ENCODE results near the gene ASPSCR1. TPM values are rescaled to one million over a fixed set of nuclear protein-coding genes. Genes with fewer than 3 reads are reported as not detected.
A peak's percentile ranks its signal among the peaks of the same experiment; 100 is the strongest.

The ASPSCR1 gene
- total and polyA plus RNA-seq, 8 donors = 12.2 to 78.8 (median 17.8) TPM

DNA sequence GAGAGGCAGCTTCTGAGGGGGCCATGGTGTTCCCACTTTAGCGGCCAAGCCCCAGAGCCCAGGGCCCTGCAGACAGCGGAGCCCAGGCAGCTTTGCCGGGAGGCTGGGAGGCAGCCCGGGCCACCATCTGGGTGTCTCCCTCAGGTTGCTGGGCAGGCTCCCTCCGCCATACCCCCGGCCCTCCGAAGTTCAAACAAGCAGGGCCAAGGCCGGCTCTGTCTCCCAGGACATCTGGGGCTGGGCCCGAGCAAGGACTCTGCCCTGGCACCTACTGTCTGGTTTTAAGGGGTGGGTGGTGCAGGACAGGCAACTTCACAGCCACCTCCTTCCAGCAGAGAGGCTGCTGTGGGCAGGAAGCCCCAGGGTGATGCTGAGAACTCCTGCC is 85.5 kb downstream of the ASPSCR1 start:
- TF ChIP-seq, protein P1, sequence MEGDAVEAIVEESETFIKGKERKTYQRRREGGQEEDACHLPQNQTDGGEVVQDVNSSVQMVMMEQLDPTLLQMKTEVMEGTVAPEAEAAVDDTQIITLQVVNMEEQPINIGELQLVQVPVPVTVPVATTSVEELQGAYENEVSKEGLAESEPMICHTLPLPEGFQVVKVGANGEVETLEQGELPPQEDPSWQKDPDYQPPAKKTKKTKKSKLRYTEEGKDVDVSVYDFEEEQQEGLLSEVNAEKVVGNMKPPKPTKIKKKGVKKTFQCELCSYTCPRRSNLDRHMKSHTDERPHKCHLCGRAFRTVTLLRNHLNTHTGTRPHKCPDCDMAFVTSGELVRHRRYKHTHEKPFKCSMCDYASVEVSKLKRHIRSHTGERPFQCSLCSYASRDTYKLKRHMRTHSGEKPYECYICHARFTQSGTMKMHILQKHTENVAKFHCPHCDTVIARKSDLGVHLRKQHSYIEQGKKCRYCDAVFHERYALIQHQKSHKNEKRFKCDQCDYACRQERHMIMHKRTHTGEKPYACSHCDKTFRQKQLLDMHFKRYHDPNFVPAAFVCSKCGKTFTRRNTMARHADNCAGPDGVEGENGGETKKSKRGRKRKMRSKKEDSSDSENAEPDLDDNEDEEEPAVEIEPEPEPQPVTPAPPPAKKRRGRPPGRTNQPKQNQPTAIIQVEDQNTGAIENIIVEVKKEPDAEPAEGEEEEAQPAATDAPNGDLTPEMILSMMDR (IDR thresholded peaks at IDR 0.05) = no peak
- no peak overlapping the region for H3K4me3 ChIP-seq
- no peaks in the 10 kb centered on the region for H3K9me3 ChIP-seq
- H3K36me3 ChIP-seq = peaks cover 0 to 22% (median 0%) of the 10 kb centered on the region in 3 donors
- no peaks in the 10 kb centered on the region for H3K27me3 ChIP-seq
- H3K27ac ChIP-seq = no peak overlapping the region
- H3K4me1 ChIP-seq = peaks cover 0 to 16% (median 15%) of the 10 kb centered on the region in 3 donors
- 79 to 87% methylated on average over 9 of the region's 9 CpGs for WGBS, 2 donors
- no peak for ATAC-seq
- intact Hi-C loops (cut with DNase I) = no loop called here
- DNase-seq = peak in 2 of 6 donors; percentile 27 to 73
- FAIRE-seq = no peak

DNA sequence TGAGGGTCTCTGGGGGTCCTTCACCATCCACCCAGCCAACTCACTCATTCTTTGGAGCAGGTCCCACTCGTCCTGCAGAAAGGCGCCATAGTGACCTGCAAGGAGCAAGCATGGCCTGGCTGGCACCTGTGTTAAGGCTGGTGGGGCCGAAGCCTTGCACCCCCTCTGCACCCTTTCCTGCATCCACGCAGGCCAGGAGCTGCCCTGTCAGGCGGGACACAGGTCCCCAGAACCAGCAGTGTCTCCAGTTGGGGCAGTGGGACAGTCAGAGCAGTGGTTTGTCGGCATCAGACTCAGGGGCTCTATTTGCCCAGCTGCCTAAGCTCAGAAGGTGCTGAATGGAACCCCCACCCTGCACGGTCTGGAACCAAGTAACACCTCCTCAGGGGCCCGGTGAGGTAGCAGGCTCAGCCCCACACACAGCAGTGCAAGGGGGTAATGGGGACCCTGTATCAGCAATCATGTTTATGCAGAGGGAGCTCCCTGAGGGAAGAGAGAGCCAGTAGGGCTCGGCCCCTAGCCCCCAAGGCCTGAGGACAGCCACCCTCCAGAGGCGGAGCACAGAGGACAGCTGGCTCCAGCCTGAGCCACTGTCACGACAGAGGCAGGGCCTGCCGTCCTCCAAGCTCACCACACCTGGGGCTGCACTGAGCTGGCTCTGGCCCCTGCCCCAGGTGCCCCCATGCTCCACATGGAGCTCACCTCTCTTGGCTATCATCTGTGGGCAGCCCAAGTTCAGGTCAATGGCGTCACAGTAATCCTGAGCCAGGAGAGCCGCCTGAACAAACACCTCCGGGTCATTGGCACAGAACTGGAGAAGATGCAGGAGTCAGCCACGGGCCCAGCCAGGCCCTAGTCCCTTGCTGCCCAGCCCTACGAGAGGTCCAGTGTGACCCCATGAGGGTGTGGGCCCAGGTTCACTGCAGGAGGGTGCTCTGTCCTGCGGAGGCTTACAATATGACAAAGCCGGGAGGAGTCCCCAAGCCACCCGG is 86.3 kb downstream of the ASPSCR1 start:
- Histone ChIP-seq H3K36me3 (peaks cover 0 to 18% (median 0%) of the 10 kb centered on the region in 3 donors), H3K9me3 (no peaks in the 10 kb centered on the region), H3K27me3 (no peaks in the 10 kb centered on the region), H3K4me1 (peaks cover 0 to 16% (median 15%) of the 10 kb centered on the region in 3 donors), H3K27ac (no peak overlapping the region), H3K4me3 (peak overlapping the region in 2 of 4 donors; percentile 91 to 95)
- intact Hi-C loops (cut with DNase I) = no loop called here
- ATAC-seq (no peak), DNase-seq (peak in 2 of 6 donors; percentile 29 to 67), FAIRE-seq (no peak)
- TF ChIP-seq, protein P1 (IDR thresholded peaks at IDR 0.05) = no peak
- WGBS, 2 donors = 65 to 69% methylated on average over 20 of the region's 20 CpGs

DNA sequence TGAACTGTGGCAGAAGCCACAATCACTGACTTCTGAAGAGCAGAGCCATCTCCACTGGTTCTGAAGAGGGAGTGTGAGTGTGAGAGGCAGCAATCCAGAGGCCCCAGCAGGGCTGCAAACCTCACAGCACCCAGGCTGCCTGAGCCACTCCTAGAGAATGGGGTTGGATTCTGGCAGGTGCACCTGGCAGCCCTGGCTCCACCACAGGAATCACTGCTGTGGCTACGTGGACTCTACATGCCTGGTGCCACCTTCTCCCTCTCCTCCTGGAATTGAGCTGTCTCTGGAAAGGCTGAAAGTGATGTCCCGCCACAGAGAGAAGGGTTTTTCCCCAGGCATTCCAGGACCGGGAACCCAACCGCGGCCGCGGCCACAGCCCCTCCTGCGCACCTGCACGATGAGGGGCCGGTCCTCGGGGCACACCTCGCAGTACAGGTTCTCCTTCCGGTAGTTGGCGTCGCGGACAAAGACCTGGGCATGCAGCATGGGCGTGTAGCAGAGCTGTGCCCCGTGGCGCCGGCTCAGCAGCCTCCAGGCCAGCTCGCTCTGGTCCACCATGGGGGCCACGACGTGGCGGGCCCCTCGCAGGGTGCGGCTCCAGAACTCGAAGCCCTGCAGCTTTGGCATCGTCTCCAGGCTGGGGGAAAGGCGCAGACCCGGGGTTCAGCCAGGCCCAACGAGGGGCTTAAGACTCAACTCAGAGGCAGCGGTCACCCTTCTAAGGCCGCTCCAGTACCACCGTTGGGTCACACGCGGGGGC is 87.2 kb downstream of the ASPSCR1 start:
- 7 to 9% methylated on average over 36 of the region's 36 CpGs for WGBS, 2 donors
- Histone ChIP-seq H3K4me3 (peak overlapping the region; percentile 55 to 95 (median 89)), H3K27ac (peak overlapping the region in 1 of 4 donors; percentile 26), H3K36me3 (peaks cover 0 to 17% (median 0%) of the 10 kb centered on the region in 3 donors), H3K9me3 (no peaks in the 10 kb centered on the region), H3K4me1 (peaks cover 0 to 16% (median 15%) of the 10 kb centered on the region in 3 donors), H3K27me3 (no peaks in the 10 kb centered on the region)
- DNase-seq (peak in 1 of 6 donors; percentile 80), FAIRE-seq (no peak), ATAC-seq (peak; percentile 14 to 60 (median 51))
- intact Hi-C loops (cut with DNase I) = no loop called here
- TF ChIP-seq, protein P1 (IDR thresholded peaks at IDR 0.05) = no peak

DNA sequence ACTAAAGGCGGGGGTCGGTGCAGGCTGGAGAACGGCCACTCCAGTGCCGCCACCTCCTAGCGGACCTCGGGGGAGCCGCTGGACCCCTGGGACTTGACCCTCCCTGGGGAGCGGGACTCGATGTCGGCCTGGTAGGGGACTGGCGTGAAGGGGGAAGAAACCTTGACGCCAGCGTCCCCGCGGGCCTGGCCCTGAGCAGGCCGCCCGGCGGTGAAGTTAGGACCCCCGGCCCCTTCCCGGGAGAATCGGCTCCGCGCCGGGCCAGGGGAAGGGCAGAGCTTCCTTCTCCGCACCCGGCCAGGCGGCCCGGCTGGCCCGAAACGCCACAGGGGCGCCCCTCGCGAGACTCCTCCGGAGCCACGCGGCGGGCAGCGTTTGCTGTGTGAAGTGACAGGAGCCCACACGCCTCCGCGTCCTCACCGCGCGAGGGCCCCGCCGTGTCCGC is 87.8 kb downstream of the ASPSCR1 start:
- Histone ChIP-seq H3K4me1 (peaks cover 0 to 16% (median 15%) of the 10 kb centered on the region in 3 donors), H3K9me3 (no peaks in the 10 kb centered on the region), H3K27ac (peak overlapping the region in 3 of 4 donors; percentile 10 to 44 (median 26)), H3K27me3 (no peaks in the 10 kb centered on the region), H3K4me3 (peak overlapping the region; percentile 55 to 95 (median 89)), H3K36me3 (peaks cover 0 to 11% (median 0%) of the 10 kb centered on the region in 3 donors)
- 0% methylated on average over 21 to 47 of the region's 47 CpGs for WGBS, 2 donors
- DNase-seq (peak in 2 of 6 donors; percentile 47 to 82), ATAC-seq (peak in 3 of 4 donors; percentile 4 to 24 (median 5)), FAIRE-seq (no peak)
- intact Hi-C loops (cut with DNase I) = no loop called here
- TF ChIP-seq, protein P1 (IDR thresholded peaks at IDR 0.05) = no peak
